PFSK-1 (cell line): ENCODE results near the gene AGMO.

ENCODE experiments used
- POLR2AphosphoS5 ChIP-seq: IDR thresholded peaks from 2 replicates; pipeline ENCODE4 v1.6.1; 2012; ENCODE audit warnings: low read depth, mild to moderate bottlenecking, control low read depth, low read length, moderate library complexity
- SIN3A ChIP-seq: IDR thresholded peaks from 2 replicates; pipeline ENCODE4 v1.6.1; 2012; ENCODE audit warnings: mild to moderate bottlenecking, low read length, moderate library complexity, borderline replicate concordance; ENCODE audit not compliant: insufficient read depth
- TAF1 ChIP-seq: IDR thresholded peaks from 2 replicates; pipeline ENCODE4 v1.6.1; 2012; ENCODE audit warnings: low read length, control low read depth, borderline replicate concordance; ENCODE audit not compliant: insufficient read depth

DNA sequence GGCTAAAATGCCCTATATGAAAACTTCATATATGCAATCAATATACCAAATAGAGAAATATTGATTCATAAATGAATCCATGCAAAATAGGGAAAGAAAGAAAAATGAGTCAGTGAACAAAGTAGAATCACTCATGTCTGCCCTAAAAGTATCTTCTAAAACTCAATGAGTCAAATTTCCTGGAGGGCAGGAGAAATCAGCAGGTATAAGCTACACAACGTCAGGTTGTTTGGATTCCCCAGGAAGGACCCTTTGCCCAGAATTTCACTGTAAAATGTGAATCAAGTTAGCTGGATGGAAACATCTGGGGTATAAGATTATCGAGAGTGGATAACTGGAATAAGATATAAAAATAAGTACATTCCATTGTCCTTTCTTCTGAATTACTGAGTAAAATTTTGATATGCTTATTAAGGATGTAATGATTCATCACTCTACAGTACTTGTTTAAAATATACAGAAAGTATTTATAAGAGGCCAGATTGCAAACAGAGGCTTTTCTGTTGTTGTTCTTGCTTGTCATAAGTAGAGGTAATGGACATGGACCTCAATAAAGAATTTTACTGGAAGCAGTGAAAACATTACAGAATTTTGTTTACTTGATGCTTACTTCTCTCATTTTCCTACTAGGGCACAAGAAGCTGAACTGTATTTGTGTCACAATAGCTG, 99.0 kb downstream of the AGMO start:
- TF ChIP-seq TAF1 = no peak
- no peak for TF ChIP-seq POLR2AphosphoS5
- TF ChIP-seq SIN3A = no peak
